Fibroblast of mammary gland (primary cell): Measurements from ENCODE around the gene LENG1.

Experiments used
- DNase-seq: peaks from one replicate; pipeline ENCODE4 v3.0.0-alpha.2; 2010; ENCODE audit warnings: low read depth
- H3K4me3 ChIP-seq: 2 replicates; pipeline ENCODE4 v1.5.1; 2011; ENCODE audit warnings: low read depth, mild to moderate bottlenecking, low read length, moderate library complexity; ENCODE audit not compliant: control insufficient read depth
- CTCF ChIP-seq: conservative IDR thresholded peaks from 2 replicates; pipeline ENCODE4 v1.5.1; 2011; ENCODE audit warnings: low read depth, low read length, inconsistent platforms; ENCODE audit not compliant: control insufficient read depth, insufficient read depth

The LENG1 gene

DNA sequence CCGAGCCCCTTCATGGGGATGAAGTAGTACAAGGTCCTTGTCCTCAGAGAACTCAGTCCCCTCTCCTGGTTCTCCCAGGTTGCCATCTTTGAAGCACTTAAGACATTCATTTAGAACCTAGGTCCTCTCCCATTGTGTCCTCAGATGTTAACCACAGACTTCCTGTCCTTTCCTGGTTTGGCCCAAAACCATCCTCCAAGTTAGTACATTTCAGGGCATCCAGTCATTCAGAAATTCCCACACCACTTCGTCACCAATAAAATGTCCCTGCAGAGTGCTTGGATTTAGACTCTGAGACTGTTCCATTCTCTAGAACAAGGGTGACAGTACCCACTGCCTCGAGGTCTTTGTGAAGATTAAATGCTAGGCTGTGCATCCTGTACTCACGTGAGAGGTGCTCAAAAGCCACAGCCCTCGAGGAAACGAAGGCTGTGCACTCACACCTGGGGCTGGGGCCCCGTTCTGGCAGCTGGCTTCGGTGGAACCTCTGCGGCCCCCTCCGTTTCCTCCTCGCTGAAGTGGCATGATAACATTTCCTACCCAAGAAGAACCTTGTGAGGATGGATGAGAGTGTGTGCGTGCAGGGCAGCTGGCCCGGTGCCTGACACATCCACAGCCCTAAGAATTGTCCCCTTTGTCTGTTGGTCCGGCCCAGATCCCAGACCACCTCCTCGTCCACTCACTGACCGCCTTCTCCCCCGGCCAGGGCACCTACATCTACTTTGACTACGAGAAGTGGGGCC, 4.7 kb downstream of the LENG1 start:
- no peak overlapping the region for H3K4me3 ChIP-seq
- no peak for TF ChIP-seq CTCF
- peak; percentile 83 for DNase-seq

DNA sequence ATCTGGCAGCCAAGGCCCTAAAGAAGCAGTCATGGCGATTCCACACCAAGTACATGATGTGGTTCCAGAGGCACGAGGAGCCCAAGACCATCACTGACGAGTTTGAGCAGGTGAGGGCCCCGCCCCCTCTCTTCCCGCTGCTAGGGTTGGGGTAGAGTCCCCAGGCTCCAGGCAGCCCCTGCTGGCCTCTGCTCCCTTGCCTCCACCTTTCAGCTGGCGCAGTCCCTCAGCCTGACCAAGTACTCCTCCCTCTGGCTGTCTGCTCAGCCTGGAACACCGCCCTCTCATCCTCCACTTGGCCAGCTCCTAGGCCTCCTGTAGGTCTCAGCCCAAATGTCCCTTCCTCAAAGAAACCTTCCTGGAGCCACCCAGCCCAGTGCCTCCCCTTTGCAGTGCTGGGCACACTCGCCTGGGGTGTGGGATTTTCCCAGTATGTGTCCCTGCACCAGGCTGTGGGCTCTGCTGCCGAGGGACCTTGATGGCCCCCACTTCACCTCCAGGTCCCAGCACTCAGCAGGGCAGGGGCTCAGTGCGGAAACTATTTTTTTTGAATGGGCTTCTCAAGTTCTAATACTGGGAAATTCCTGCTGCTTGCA, 5.7 kb downstream of the LENG1 start:
- peak; percentile 33 for DNase-seq
- TF ChIP-seq CTCF: no peak

GRCh38 chr19:54152878-54153524, 6.5 kb downstream of the LENG1 start:
- peak; percentile 67 for DNase-seq
- no peak for TF ChIP-seq CTCF
- no peak overlapping the region for H3K4me3 ChIP-seq

More for the DNA sequence above, 5.7 kb downstream of the LENG1 start:
- no peak overlapping the region for H3K4me3 ChIP-seq

- no peak for DNase-seq
- TF ChIP-seq CTCF: no peak
- no peak overlapping the region for H3K4me3 ChIP-seq
Measured at GRCh38 chr19:54152267-54152666, 7.3 kb downstream of the LENG1 start.

- H3K4me3 ChIP-seq: no peak overlapping the region
- no peak for DNase-seq
- no peak for TF ChIP-seq CTCF
Measured at GRCh38 chr19:54151362-54152035, 8.0 kb downstream of the LENG1 start.

DNA sequence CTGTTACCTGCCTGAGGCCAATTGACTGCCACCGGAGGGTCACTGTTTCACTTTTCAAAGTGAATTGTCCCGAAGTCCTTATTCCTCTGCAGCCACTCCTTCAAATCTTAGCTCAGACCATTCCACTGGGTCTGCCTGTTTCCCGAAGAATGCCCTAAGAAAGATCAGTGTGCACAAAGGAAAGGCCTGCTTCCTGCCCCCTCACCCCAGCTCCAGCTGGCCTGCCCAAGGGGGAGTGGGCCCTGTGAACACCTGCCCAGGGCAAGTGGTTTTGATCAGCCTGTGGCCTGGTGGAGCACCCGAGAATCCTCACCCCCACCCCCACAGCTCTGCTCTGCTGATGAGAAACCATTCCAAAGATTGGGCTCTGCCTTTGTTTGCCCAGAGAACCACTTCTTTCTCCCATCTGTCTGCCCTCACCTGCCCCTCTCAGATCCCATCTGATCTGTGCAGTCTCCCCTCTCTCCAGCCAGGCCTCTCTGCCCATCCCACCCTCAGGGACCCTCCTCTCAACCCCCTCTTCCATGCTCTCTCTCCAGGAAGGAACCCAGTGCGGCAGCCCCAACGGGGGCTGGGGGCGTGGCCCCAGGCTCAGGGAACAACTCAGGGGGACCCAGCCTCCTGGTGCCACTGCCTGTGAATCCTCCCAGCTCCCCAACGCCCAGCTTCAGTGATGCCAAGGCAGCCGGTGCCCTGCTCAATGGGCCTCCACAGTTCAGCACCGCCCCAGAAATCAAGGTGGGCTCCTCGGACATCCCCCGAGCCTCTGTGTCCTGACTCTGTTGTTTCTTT, 10.3 kb downstream of the LENG1 start:
- DNase-seq: no peak
- H3K4me3 ChIP-seq: no peak overlapping the region
- TF ChIP-seq CTCF: no peak
